ENCODE results near the gene DOK5. TPM values are rescaled to one million over a fixed set of nuclear protein-coding genes. Genes with fewer than 3 reads are reported as not detected.
A peak's percentile ranks its signal among the peaks of the same experiment; 100 is the strongest.

DOK5 gene
- total and polyA plus RNA-seq, 9 of the 15 experiments (the other 6 are each of a cell fraction or from before 2014, with no cell fraction given): not detected

DNA sequence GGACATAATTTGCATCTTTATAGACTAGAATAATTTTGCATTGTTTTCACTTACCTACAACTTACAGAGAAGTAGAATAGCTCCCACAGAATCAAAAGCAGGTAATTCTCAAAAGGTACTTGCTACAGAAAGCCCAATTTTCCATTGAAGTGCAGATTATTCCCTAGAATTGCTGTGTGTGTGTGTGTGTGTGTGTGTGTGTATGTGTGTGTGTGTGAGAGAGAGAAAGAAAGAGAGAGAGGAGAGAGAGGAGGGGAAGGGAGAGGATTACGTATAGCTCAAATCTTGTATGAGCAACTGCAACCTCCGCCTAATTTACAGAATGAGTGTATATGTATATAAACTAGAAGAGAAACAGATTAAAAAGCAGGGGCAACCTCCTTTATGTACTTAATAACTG, 68.0 kb downstream of the DOK5 start (continued):
- TF ChIP-seq GTF2F1 (IDR thresholded peaks at IDR 0.05; ENCODE audit: low read depth, low read length) (no peak), NCOA1 (IDR thresholded peaks at IDR 0.05; ENCODE audit: low read depth) (no peak), MCM5 (IDR thresholded peaks at IDR 0.05; ENCODE audit: low read depth) (no peak), MCM2 (IDR thresholded peaks at IDR 0.05; ENCODE audit: low read depth) (no peak), PURB (CRISPR knock-in tag; IDR thresholded peaks at IDR 0.05; ENCODE audit: low read depth) (no peak)
- TF ChIP-seq, protein P1, sequence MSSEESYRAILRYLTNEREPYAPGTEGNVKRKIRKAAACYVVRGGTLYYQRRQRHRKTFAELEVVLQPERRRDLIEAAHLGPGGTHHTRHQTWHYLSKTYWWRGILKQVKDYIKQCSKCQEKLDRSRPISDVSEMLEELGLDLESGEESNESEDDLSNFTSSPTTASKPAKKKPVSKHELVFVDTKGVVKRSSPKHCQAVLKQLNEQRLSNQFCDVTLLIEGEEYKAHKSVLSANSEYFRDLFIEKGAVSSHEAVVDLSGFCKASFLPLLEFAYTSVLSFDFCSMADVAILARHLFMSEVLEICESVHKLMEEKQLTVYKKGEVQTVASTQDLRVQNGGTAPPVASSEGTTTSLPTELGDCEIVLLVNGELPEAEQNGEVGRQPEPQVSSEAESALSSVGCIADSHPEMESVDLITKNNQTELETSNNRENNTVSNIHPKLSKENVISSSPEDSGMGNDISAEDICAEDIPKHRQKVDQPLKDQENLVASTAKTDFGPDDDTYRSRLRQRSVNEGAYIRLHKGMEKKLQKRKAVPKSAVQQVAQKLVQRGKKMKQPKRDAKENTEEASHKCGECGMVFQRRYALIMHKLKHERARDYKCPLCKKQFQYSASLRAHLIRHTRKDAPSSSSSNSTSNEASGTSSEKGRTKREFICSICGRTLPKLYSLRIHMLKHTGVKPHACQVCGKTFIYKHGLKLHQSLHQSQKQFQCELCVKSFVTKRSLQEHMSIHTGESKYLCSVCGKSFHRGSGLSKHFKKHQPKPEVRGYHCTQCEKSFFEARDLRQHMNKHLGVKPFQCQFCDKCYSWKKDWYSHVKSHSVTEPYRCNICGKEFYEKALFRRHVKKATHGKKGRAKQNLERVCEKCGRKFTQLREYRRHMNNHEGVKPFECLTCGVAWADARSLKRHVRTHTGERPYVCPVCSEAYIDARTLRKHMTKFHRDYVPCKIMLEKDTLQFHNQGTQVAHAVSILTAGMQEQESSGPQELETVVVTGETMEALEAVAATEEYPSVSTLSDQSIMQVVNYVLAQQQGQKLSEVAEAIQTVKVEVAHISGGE (CRISPR knock-in tag; IDR thresholded peaks at IDR 0.05): peak in 1 of 3 experiments; percentile 68; a peak in 2 of 6 replicates
- TF ChIP-seq, protein P2, sequence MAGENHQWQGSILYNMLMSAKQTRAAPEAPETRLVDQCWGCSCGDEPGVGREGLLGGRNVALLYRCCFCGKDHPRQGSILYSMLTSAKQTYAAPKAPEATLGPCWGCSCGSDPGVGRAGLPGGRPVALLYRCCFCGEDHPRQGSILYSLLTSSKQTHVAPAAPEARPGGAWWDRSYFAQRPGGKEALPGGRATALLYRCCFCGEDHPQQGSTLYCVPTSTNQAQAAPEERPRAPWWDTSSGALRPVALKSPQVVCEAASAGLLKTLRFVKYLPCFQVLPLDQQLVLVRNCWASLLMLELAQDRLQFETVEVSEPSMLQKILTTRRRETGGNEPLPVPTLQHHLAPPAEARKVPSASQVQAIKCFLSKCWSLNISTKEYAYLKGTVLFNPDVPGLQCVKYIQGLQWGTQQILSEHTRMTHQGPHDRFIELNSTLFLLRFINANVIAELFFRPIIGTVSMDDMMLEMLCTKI (IDR thresholded peaks at IDR 0.05; ENCODE audit: partially characterized antibody): no peak
- TF ChIP-seq, protein P3, sequence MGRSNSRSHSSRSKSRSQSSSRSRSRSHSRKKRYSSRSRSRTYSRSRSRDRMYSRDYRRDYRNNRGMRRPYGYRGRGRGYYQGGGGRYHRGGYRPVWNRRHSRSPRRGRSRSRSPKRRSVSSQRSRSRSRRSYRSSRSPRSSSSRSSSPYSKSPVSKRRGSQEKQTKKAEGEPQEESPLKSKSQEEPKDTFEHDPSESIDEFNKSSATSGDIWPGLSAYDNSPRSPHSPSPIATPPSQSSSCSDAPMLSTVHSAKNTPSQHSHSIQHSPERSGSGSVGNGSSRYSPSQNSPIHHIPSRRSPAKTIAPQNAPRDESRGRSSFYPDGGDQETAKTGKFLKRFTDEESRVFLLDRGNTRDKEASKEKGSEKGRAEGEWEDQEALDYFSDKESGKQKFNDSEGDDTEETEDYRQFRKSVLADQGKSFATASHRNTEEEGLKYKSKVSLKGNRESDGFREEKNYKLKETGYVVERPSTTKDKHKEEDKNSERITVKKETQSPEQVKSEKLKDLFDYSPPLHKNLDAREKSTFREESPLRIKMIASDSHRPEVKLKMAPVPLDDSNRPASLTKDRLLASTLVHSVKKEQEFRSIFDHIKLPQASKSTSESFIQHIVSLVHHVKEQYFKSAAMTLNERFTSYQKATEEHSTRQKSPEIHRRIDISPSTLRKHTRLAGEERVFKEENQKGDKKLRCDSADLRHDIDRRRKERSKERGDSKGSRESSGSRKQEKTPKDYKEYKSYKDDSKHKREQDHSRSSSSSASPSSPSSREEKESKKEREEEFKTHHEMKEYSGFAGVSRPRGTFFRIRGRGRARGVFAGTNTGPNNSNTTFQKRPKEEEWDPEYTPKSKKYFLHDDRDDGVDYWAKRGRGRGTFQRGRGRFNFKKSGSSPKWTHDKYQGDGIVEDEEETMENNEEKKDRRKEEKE (IDR thresholded peaks at IDR 0.05; ENCODE audit: borderline replicate concordance in 1 of 2, control insufficient read depth in 1 of 2, low read depth in 2 of 2, low read length in 1 of 2): peak in 1 of 2 experiments; percentile 61; a peak in 1 of 4 replicates

Data from K562 (cell line).